ENCODE results near the gene FASTKD3. TPM values are rescaled to one million over a fixed set of nuclear protein-coding genes. Genes with fewer than 3 reads are reported as not detected.

The FASTKD3 gene
- total RNA-seq, 1 experiment from 2014 or later = 12.0 TPM

GRCh38 chr5:7876867-7877266 is 8.0 kb upstream of the FASTKD3 start (continued):
- no peak for TF ChIP-seq JUND (IDR thresholded peaks at IDR 0.05)

- H3K4me3 ChIP-seq (replicated peaks in 1 of 2; ENCODE audit: low read depth in 1 of 2, low read length in 2 of 2) = no peak overlapping the region
- no TSS peak for BruUV-seq (replicated peaks)
- no peak for TF ChIP-seq ELF1 (IDR thresholded peaks at IDR 0.05; ENCODE audit: borderline replicate concordance, low read depth)
- no peak for TF ChIP-seq SIN3A (IDR thresholded peaks at IDR 0.05; ENCODE audit: low read depth)
- TF ChIP-seq CBX3 (IDR thresholded peaks at IDR 0.05; ENCODE audit: low read depth) = no peak
- TF ChIP-seq MAX (IDR thresholded peaks at IDR 0.05) = no peak
- no peak for TF ChIP-seq ZBTB33 (IDR thresholded peaks at IDR 0.05; ENCODE audit: extremely low read depth, insufficient replicate concordance, low read length)
- peaks cover 5 to 7% of the 10 kb centered on the region in 2 experiments; a peak in 2 of 4 replicates for H3K4me1 ChIP-seq (ENCODE audit: control insufficient read depth in 1 of 2, insufficient read depth in 2 of 2, low read length in 2 of 2)
- intact Hi-C loops (cut with micrococcal nuclease) = no loop called here
- H3K27me3 ChIP-seq (ENCODE audit: insufficient read depth, low read length) = no peaks in the 10 kb centered on the region
- CTCF ChIA-PET = interaction anchor here (2.3 kb wide), 1 partner anchor 12 kb away, joined by 7 read pairs; no protein-coding TSS in a partner anchor
- H3K9me3 ChIP-seq (ENCODE audit: control insufficient read depth in 1 of 2, insufficient read depth in 1 of 2, low read depth in 1 of 2, low read length in 2 of 2) = no peaks in the 10 kb centered on the region
- peaks cover 29% of the 10 kb centered on the region; the same call in 1 of the 2 replicates for H4K20me1 ChIP-seq (ENCODE audit: insufficient read depth)
- peaks cover 31 to 76% of the 10 kb centered on the region in 2 experiments for H3K36me3 ChIP-seq (ENCODE audit: control insufficient read depth in 1 of 2, insufficient read depth in 2 of 2, low read length in 2 of 2)
- POLR2A ChIA-PET = no interaction called here
- no peak overlapping the region for H3K9ac ChIP-seq (ENCODE audit: low read length)
- DNase-seq (ENCODE audit: low read depth, low spot score) (no peak), ATAC-seq (no peak)
- no peak overlapping the region for H3K27ac ChIP-seq (ENCODE audit: low read depth, low read length)
- H2AFZ ChIP-seq (ENCODE audit: low read depth, low read length, poor library complexity, severe bottlenecking) = no peak overlapping the region
- RAD21 ChIA-PET (ENCODE audit: low non-redundant PET in 1 of 2, low total read pairs in 2 of 2, uncharacterized antibody in 2 of 2, unreplicated experiment in 2 of 2) = no interaction called here
- peaks cover 100% of the 10 kb centered on the region for H3K79me2 ChIP-seq (ENCODE audit: insufficient read depth, low read length)
- H3K9me2 ChIP-seq (ENCODE audit: insufficient read depth) = no peaks in the 10 kb centered on the region
- H3K4me2 ChIP-seq (ENCODE audit: low read length) = no peak overlapping the region
Measured at GRCh38 chr5:7875151-7875550, 6.3 kb upstream of the FASTKD3 start.
